Heart left ventricle (tissue), 16 donors: Measurements from ENCODE around the gene NDUFAF8. TPM values are rescaled to one million over a fixed set of nuclear protein-coding genes. Genes with fewer than 3 reads are reported as not detected.
A peak's percentile ranks its signal among the peaks of the same experiment; 100 is the strongest.

Source experiments
- ATAC-seq, 4 donors: fragments of 200-7000 bp; cut with Tn5 transposase; one replicate each; pipeline ENCODE4 v1.9.1; 2020 to 2022; ENCODE audit warnings: moderate library complexity in 4 of 4, mild to moderate bottlenecking in 3 of 4, moderate number of reproducible peaks in 1 of 4
- DNase-seq, 5 donors: peaks; one replicate each; pipeline ENCODE4 v3.0.0-alpha.2; 2020
- H3K27ac ChIP-seq, 12 donors: fragments of 200-600 bp; sonication (generic) in 4 of 12; one replicate each; pipeline versions ENCODE4 v1.5.0 to v1.8.0; 2016 to 2022; ENCODE audit warnings: mild to moderate bottlenecking in 2 of 12
- H3K27me3 ChIP-seq, 9 donors: fragments of 200-600 bp; sonication (generic) in 2 of 9; one replicate each; pipeline versions ENCODE4 v1.5.1 to v1.8.0; 2016 to 2022; ENCODE audit warnings: mild to moderate bottlenecking in 3 of 9
- H3K36me3 ChIP-seq, 9 donors: fragments of 200-600 bp; sonication (generic) in 2 of 9; one replicate each; pipeline versions ENCODE4 v1.5.0 to v1.8.0; 2018 to 2022; ENCODE audit warnings: mild to moderate bottlenecking in 2 of 9
- H3K4me1 ChIP-seq, 12 donors: fragments of 200-600 bp; sonication (generic) in 4 of 12; one replicate each; pipeline versions ENCODE4 v1.5.0 to v1.8.0; 2016 to 2022; ENCODE audit warnings: mild to moderate bottlenecking in 3 of 12
- H3K4me3 ChIP-seq, 12 donors: fragments of 200-600 bp; sonication (generic) in 4 of 12; one replicate each; pipeline versions ENCODE4 v1.5.0 to v1.8.0; 2017 to 2022; ENCODE audit warnings: mild to moderate bottlenecking in 9 of 12, moderate library complexity in 4 of 12
- H3K9me3 ChIP-seq, 12 donors: fragments of 200-600 bp; sonication (generic) in 4 of 12; one replicate each; pipeline versions ENCODE4 v1.5.0 to v1.8.0; 2016 to 2022; ENCODE audit warnings: mild to moderate bottlenecking in 1 of 12
- CTCF ChIP-seq, 12 donors: fragments of 200-600 bp; sonication (generic) in 4 of 12; IDR thresholded peaks; one replicate each; pipeline versions ENCODE4 v1.5.0 to v1.8.0; 2018 to 2022; ENCODE audit warnings: antibody characterized with exemption in 12 of 12, mild to moderate bottlenecking in 5 of 12
- POLR2A ChIP-seq, 2 donors: fragments of 450-650 bp; IDR thresholded peaks; one replicate each; pipeline ENCODE4 v1.6.1; 2017; ENCODE audit warnings: antibody characterized with exemption in 2 of 2, mild to moderate bottlenecking in 2 of 2, moderate library complexity in 2 of 2
- whole genome bisulfite sequencing, 4 donors: extraction: QIAGEN DNeasy Blood & Tissue Kit in 2 of 4; methylation state at CpG; one replicate each; pipeline versions ENCODE4 v1.1.5 to v1.1.7; 2013 to 2018; 5-methylcytosine and 5-hydroxymethylcytosine counted together
- intact Hi-C, 10 donors: fragments of 100-400 bp; cut with DNase I; formaldehyde crosslinking; loops; one replicate each; pipeline versions ENCODE4 v1.11.1 to v1.14.2; 2022
- polyA plus RNA-seq, 2 donors: library from polyadenylated mRNA; stranded (reverse); fragments of 200-250 nt; gene quantifications; one replicate each; pipeline ENCODE4 v1.2.3, GENCODE V29; 2013
- total RNA-seq, 9 donors: library from RNA; depleted of rRNA in 2 of 9; stranded (reverse); fragments of >200 nt in 2 of 9; fragmentation: NEBNext Ultra II Directional in 3 of 9; extraction: Animal tissue kit (Norgen Biotek cat#: 25700) in 3 of 9; gene quantifications; one replicate each; pipeline versions ENCODE4 v1.1.0 to v1.2.4, GENCODE V29; 2016 to 2023
- donor health status: ischemic (EF 13 %, LVEDD 7.1; RV severe dilation, severe dysfunction).
- donor health status: healthy with polysubstance abuse.
- donor health status: DM: no; HTN: yes; CAD: no.
- donor health status: DM: no; HTN: no; CAD: no.
- donor health status: ischemic (EF 25% LVEDD 6.9; RV normal size, moderate dysfunction).
- donor health status: ischemic (EF 25% LVEDD 5.7; RV mildly dilated, moderate dysfunction).
- donor health status: healthy.
- donor health status: DM: yes; HTN: yes; CAD: no.
- donor health status: ischemic (EF 35%, LVEDD 5.7; RV mildly dilated, moderate dysfunction).
- donor health status: nonischemic (EF 11% LVEDD 7.7; RV severe dilation, severe dysfunction).
- donor health status: DM: yes; HTN: yes; CAD: no.
- donor health status: PGD.
- donor health status: ischemic (EF 29% LVEDD 5.4; RV normal size, mild dysfunction).
- donor health status: nonischemic (EF 23%, LVEDD 6.1; RV moderate dilation, normal function).

Gene NDUFAF8
- total and polyA plus RNA-seq, 11 donors, result 26.7 to 77.1 (median 50.2) TPM

GRCh38 chr17:81191116-81191515 is 48.0 kb upstream of the NDUFAF8 start:
- Histone ChIP-seq H3K27me3 (no peaks in the 10 kb centered on the region), H3K9me3 (no peaks in the 10 kb centered on the region), H3K4me1 (peaks cover 0 to 26% (median 5%) of the 10 kb centered on the region in 12 donors), H3K27ac (no peak overlapping the region), H3K4me3 (no peak overlapping the region), H3K36me3 (peaks cover 0 to 28% (median 0%) of the 10 kb centered on the region in 9 donors)
- DNase-seq (no peak), ATAC-seq (no peak)
- 89 to 96% (median 91%) methylated on average over 15 to 20 of the region's 20 CpGs for WGBS, 4 donors
- TF ChIP-seq CTCF (IDR thresholded peaks at IDR 0.05) (no peak), POLR2A (IDR thresholded peaks at IDR 0.05) (no peak)
- intact Hi-C loops, result loop anchor here in 1 of 10 donors (5.0 kb wide), 1 partner anchor 44 kb away; no protein-coding TSS in a partner anchor

GRCh38 chr17:81191646-81192045 is 47.5 kb upstream of the NDUFAF8 start:
- ATAC-seq, result no peak
- Histone ChIP-seq H3K27ac (no peak overlapping the region), H3K4me3 (no peak overlapping the region), H3K27me3 (no peaks in the 10 kb centered on the region), H3K9me3 (no peaks in the 10 kb centered on the region), H3K4me1 (peaks cover 0 to 31% (median 10%) of the 10 kb centered on the region in 12 donors), H3K36me3 (peaks cover 0 to 33% (median 0%) of the 10 kb centered on the region in 9 donors)
- WGBS, 4 donors, result 89 to 96% (median 95%) methylated on average over 9 to 14 of the region's 14 CpGs
- peak in 2 of 5 donors; percentile 6 to 10 for DNase-seq
- intact Hi-C loops, result loop anchor here in 1 of 10 donors (5.0 kb wide), 1 partner anchor 44 kb away; no protein-coding TSS in a partner anchor
- no peak for TF ChIP-seq CTCF (IDR thresholded peaks at IDR 0.05)
- TF ChIP-seq POLR2A (IDR thresholded peaks at IDR 0.05), result no peak

- Histone ChIP-seq H3K9me3 (no peaks in the 10 kb centered on the region), H3K4me1 (peaks cover 0 to 38% (median 12%) of the 10 kb centered on the region in 12 donors), H3K4me3 (no peak overlapping the region), H3K27me3 (no peaks in the 10 kb centered on the region), H3K27ac (no peak overlapping the region), H3K36me3 (peaks cover 0 to 34% (median 0%) of the 10 kb centered on the region in 9 donors)
- TF ChIP-seq POLR2A (IDR thresholded peaks at IDR 0.05), result no peak
- intact Hi-C loops, result loop anchor here in 1 of 10 donors (5.0 kb wide), 1 partner anchor 45 kb away; no protein-coding TSS in a partner anchor
- ATAC-seq (no peak), DNase-seq (peak in 1 of 5 donors; percentile 18)
- WGBS, 4 donors, result 86 to 92% (median 88%) methylated on average over 19 to 34 of the region's 34 CpGs
Observed at GRCh38 chr17:81192386-81193050, 46.6 kb upstream of the NDUFAF8 start.

- intact Hi-C loops, result loop anchor here in 1 of 10 donors (5.0 kb wide), 1 partner anchor 46 kb away; no protein-coding TSS in a partner anchor
- no peaks in the 10 kb centered on the region for H3K27me3 ChIP-seq
- no peak overlapping the region for H3K27ac ChIP-seq
- DNase-seq (peak in 1 of 5 donors; percentile 20), ATAC-seq (no peak)
- H3K4me3 ChIP-seq, result no peak overlapping the region
- TF ChIP-seq CTCF (IDR thresholded peaks at IDR 0.05), result no peak
- TF ChIP-seq POLR2A (IDR thresholded peaks at IDR 0.05), result no peak
- WGBS, 4 donors, result 91 to 94% (median 93%) methylated on average over 6 to 17 of the region's 17 CpGs
- peaks cover 0 to 43% (median 12%) of the 10 kb centered on the region in 12 donors for H3K4me1 ChIP-seq
- H3K36me3 ChIP-seq, result peaks cover 0 to 39% (median 3%) of the 10 kb centered on the region in 9 donors
- no peaks in the 10 kb centered on the region for H3K9me3 ChIP-seq
Observed at GRCh38 chr17:81193051-81193410, 46.1 kb upstream of the NDUFAF8 start.
